Measurements from ENCODE around the gene TAGLN. TPM values are rescaled to one million over a fixed set of nuclear protein-coding genes. Genes with fewer than 3 reads are reported as not detected.

Gene TAGLN
- 12.8 and 529 TPM in 2 replicates for total RNA-seq

DNA sequence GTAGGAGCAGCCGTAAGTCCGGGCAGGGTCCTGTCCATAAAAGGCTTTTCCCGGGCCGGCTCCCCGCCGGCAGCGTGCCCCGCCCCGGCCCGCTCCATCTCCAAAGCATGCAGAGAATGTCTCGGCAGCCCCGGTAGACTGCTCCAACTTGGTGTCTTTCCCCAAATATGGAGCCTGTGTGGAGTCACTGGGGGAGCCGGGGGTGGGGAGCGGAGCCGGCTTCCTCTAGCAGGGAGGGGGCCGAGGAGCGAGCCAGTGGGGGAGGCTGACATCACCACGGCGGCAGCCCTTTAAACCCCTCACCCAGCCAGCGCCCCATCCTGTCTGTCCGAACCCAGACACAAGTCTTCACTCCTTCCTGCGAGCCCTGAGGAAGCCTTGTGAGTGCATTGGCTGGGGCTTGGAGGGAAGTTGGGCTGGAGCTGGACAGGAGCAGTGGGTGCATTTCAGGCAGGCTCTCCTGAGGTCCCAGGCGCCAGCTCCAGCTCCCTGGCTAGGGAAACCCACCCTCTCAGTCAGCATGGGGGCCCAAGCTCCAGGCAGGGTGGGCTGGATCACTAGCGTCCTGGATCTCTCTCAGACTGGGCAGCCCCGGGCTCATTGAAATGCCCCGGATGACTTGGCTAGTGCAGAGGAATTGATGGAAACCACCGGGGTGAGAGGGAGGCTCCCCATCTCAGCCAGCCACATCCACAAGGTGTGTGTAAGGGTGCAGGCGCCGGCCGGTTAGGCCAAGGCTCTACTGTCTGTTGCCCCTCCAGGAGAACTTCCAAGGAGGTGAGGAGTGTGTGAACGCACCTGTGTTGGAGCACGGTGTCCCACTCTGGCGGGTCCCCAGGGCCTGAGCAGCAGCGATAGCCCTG lies at the start of gene TAGLN:
TSS of gene TAGLN (plus strand) at position 318 of the 863 bp plus-strand sequence. CDS start 3,644 bp downstream, outside the sequence.

GRCh38 chr11:117178210-117179034 lies 20.7 kb upstream of the TAGLN start, which contains the start of gene SIDT2:
TSS of gene SIDT2 (plus strand) at chr11:117178743. CDS start at chr11:117179264, 521 bp downstream.

GRCh38 chr11:117231842-117232091 lies 32.6 kb downstream of the TAGLN start, which contains the start of gene PCSK7:
TSS of gene PCSK7 (minus strand) at chr11:117232073. CDS start at chr11:117229844, 2,229 bp downstream.

DNA sequence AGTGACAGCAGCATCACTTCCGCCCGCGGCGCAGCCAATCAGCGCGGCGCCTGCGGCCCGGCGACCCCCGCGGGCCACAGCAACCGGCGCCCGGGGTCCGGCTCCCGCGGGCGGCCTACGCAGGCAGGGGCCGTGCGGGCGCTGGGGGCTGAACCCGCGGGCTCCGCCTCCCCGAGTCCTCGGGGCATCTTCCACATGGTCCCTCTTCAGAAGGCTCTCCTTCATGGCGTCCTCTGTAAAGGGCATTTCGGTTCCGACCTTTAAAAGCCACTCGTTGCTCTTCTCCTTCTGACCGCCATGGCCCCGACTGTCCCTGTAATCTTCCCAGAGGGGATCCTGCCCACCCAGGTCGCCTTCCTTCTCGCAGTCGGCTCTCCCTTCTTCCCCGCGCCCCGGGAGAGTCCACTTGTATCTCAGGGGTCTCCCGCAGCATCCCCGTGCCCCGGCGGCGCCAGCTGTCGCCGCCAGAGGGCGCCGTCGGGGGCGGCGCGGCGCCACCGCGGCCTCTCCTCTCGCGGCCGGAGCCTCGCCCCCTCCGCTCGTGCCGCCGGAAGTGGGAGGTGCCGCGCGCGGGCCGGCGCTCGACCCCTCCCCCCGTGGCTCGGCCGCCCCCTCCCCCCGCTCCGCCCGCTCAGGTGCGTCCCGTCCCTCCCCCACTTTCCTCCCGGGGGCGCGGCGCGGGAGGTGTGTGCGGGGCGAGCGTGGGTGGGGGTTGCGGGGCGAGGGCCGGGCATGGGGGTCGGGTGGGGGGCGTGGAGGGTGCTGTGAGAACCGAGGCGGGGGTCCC lies 33.1 kb downstream of the TAGLN start, which contains the start of gene RNF214:
TSS of gene RNF214 (plus strand) at position 580 of the 787 bp plus-strand sequence. CDS start 1,602 bp downstream, outside the sequence.

Other genes starting within 250 kb of the TAGLN start
- 4.0 and 13.5 TPM in 2 replicates for gene SIK3, start 100.9 kb upstream of the TAGLN start, total RNA-seq
- 231 and 232 TPM in 2 replicates for gene PAFAH1B2, start 55.1 kb upstream of the TAGLN start, total RNA-seq
- 5.5 and 9.6 TPM in 2 replicates for gene SIDT2, start 20.6 kb upstream of the TAGLN start, total RNA-seq
- 10.9 and 33.3 TPM in 2 replicates for gene PCSK7, start 32.7 kb downstream of the TAGLN start, total RNA-seq
- gene RNF214, start 33.3 kb downstream of the TAGLN start, total RNA-seq, result 4.6 and 8.3 TPM in 2 replicates
- 1.9 TPM in 2 replicates for gene BACE1-AS, start 92.0 kb downstream of the TAGLN start, total RNA-seq
- gene BACE1, start 116.9 kb downstream of the TAGLN start, total RNA-seq, result 6.0 and 10.7 TPM in 2 replicates
- 18.1 and 23.0 TPM in 2 replicates for gene CEP164, start 128.5 kb downstream of the TAGLN start, total RNA-seq

Data from tracheal epithelial cell (primary cell).